OCI-LY1 (cell line): ENCODE results near the gene OR3A3.

Source experiments
- EZH2 ChIP-seq: fragments of 200-600 bp; sonication (generic), shearing (Covaris generic); IDR thresholded peaks from 2 replicates; pipeline ENCODE4 v1.8.0; 2017; ENCODE audit warnings: borderline replicate concordance, mixed run types, mild to moderate bottlenecking, antibody characterized with exemption, low read length, moderate library complexity, mixed read lengths
- TF ChIP-seq, protein P1 (sequence below): fragments of 200-600 bp; sonication (generic), shearing (Covaris generic); IDR thresholded peaks from 2 replicates; pipeline ENCODE4 v1.5.1; 2017; ENCODE audit warnings: mild to moderate bottlenecking, antibody characterized with exemption, low read length, moderate library complexity, mixed read lengths

DNA sequence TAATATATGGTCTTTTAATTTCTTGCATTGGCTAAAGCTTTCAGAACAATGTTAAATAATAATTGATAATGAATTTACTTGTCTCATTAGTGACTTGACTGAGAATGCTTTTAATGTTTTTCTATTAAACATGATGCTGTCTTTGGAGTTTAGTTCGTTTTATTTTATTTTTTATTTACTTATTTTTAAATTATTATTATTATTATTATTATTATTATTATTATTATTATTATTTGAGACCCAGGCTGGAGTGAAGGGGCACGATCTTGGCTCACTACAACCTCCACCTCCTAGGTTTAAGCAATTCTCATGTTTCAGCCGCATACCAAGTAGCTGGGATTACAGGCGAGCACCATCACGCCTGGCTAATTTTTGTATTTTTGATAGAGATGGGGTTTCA is 4.4 kb downstream of the OR3A3 start:
- TF ChIP-seq, protein P1, sequence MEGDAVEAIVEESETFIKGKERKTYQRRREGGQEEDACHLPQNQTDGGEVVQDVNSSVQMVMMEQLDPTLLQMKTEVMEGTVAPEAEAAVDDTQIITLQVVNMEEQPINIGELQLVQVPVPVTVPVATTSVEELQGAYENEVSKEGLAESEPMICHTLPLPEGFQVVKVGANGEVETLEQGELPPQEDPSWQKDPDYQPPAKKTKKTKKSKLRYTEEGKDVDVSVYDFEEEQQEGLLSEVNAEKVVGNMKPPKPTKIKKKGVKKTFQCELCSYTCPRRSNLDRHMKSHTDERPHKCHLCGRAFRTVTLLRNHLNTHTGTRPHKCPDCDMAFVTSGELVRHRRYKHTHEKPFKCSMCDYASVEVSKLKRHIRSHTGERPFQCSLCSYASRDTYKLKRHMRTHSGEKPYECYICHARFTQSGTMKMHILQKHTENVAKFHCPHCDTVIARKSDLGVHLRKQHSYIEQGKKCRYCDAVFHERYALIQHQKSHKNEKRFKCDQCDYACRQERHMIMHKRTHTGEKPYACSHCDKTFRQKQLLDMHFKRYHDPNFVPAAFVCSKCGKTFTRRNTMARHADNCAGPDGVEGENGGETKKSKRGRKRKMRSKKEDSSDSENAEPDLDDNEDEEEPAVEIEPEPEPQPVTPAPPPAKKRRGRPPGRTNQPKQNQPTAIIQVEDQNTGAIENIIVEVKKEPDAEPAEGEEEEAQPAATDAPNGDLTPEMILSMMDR = no peak
- TF ChIP-seq EZH2 = no peak
